ENCODE results near the gene SEMA3A.

Gene SEMA3A

GRCh38 chr7:84207615-84208014, 13.0 kb upstream of the SEMA3A start:
- no peak for TF ChIP-seq CTCF (IDR thresholded peaks at IDR 0.05)

- no peak for TF ChIP-seq CTCF (IDR thresholded peaks at IDR 0.05)
These were observed 12.4 kb upstream of the SEMA3A start for GRCh38 chr7:84207025-84207424.

- TF ChIP-seq CTCF (IDR thresholded peaks at IDR 0.05), result no peak
These were observed 10.1 kb upstream of the SEMA3A start for GRCh38 chr7:84204655-84205054.

GRCh38 chr7:84202855-84203254, 8.3 kb upstream of the SEMA3A start:
- no peak for TF ChIP-seq CTCF (IDR thresholded peaks at IDR 0.05)

GRCh38 chr7:84200859-84201258, 6.3 kb upstream of the SEMA3A start:
- TF ChIP-seq CTCF (IDR thresholded peaks at IDR 0.05), result no peak

GRCh38 chr7:84199216-84199615, 4.6 kb upstream of the SEMA3A start:
- TF ChIP-seq CTCF (IDR thresholded peaks at IDR 0.05), result no peak

- no peak for TF ChIP-seq CTCF (IDR thresholded peaks at IDR 0.05)
These were observed 1.5 kb upstream of the SEMA3A start for GRCh38 chr7:84196084-84196503.

GRCh38 chr7:84195295-84196060, 889 bp upstream of the SEMA3A start:
- TF ChIP-seq CTCF (IDR thresholded peaks at IDR 0.05), result no peak

All from LNCAP (cell line).